Spleen (tissue), 11 donors: ENCODE measurements around the gene OR2K2. TPM values are rescaled to one million over a fixed set of nuclear protein-coding genes. Genes with fewer than 3 reads are reported as not detected.
A peak's percentile ranks its signal among the peaks of the same experiment; 100 is the strongest.
"Not testable (repeated sequence)": the region's sequence is repeated elsewhere in the genome, so short reads cannot be mapped to it uniquely, and the experiment has no call there.

Experiments used
- DNase-seq: peaks from one replicate; pipeline ENCODE4 v3.0.0-alpha.2; 2020
- H3K27ac ChIP-seq, 8 donors: fragments of 200-600 bp; sonication (generic) in 7 of 8; 1 replicate in 4 of 8; 2 replicates in 4 of 8; pipeline versions ENCODE4 v1.5.0 to v1.8.0; 2016 to 2021; ENCODE audit warnings: inconsistent platforms in 4 of 8, mild to moderate bottlenecking in 4 of 8, moderate library complexity in 1 of 8
- H3K27me3 ChIP-seq, 7 donors: fragments of 200-600 bp; sonication (generic) in 6 of 7; replicated peaks in 1 of 7; 1 replicate in 4 of 7; 2 replicates in 3 of 7; pipeline versions ENCODE4 v1.5.0 to v1.8.0; 2016 to 2021; ENCODE audit warnings: inconsistent platforms in 3 of 7, mild to moderate bottlenecking in 1 of 7
- H3K36me3 ChIP-seq, 6 donors: fragments of 200-600 bp; sonication (generic) in 5 of 6; 1 replicate in 4 of 6; 2 replicates in 2 of 6; pipeline versions ENCODE4 v1.5.0 to v1.8.0; 2016 to 2021; ENCODE audit warnings: inconsistent platforms in 2 of 6
- H3K4me1 ChIP-seq, 6 donors: fragments of 200-600 bp; sonication (generic) in 5 of 6; 1 replicate in 3 of 6; 2 replicates in 3 of 6; pipeline versions ENCODE4 v1.5.0 to v1.8.0; 2016 to 2021; ENCODE audit warnings: inconsistent platforms in 3 of 6
- H3K4me3 ChIP-seq, 8 donors: fragments of 200-600 bp; sonication (generic) in 7 of 8; 1 replicate in 4 of 8; 2 replicates in 4 of 8; pipeline versions ENCODE4 v1.5.0 to v1.8.0; 2016 to 2021; ENCODE audit warnings: inconsistent platforms in 4 of 8, mild to moderate bottlenecking in 4 of 8, moderate library complexity in 2 of 8
- H3K9me3 ChIP-seq, 8 donors: fragments of 200-600 bp; sonication (generic) in 7 of 8; 1 replicate in 4 of 8; 2 replicates in 4 of 8; pipeline versions ENCODE4 v1.5.0 to v1.8.0; 2016 to 2021; ENCODE audit warnings: inconsistent platforms in 4 of 8
- CTCF ChIP-seq, 11 experiments: fragments of 200-600 bp in 7 of 11; fragments of 450-650 bp in 4 of 11; sonication (generic) in 4 of 11; IDR thresholded peaks in 8 of 11; conservative IDR thresholded peaks in 3 of 11; 1 replicate in 7 of 11; 2 replicates in 4 of 11; pipeline versions ENCODE4 v1.4.0 to v1.8.0; 2016 to 2021; ENCODE audit warnings: antibody characterized with exemption in 11 of 11, inconsistent platforms in 4 of 11, mild to moderate bottlenecking in 1 of 11
- POLR2A ChIP-seq, 3 donors: fragments of 450-650 bp; IDR thresholded peaks; one replicate each; pipeline ENCODE4 v1.5.1; 2017; ENCODE audit warnings: antibody characterized with exemption in 3 of 3, mild to moderate bottlenecking in 1 of 3
- POLR2AphosphoS5 ChIP-seq, 3 donors: sonication (generic); formaldehyde crosslinking; IDR thresholded peaks; one replicate each; pipeline ENCODE4 v1.5.1; 2017; ENCODE audit warnings: antibody characterized with exemption in 3 of 3
- WGBS, 5 donors: extraction: QIAGEN DNeasy Blood & Tissue Kit in 3 of 5; methylation state at CpG; one replicate each; pipeline versions ENCODE4 v1.1.5 to v1.1.7; 2013 to 2018; 5-methylcytosine and 5-hydroxymethylcytosine counted together
- intact Hi-C: fragments of 100-400 bp; cut with DNase I; formaldehyde crosslinking; loops from one replicate; pipeline ENCODE4 v1.15.0; 2023; ENCODE audit warnings: low total_unique reads
- polyA plus RNA-seq, 3 donors: library from polyadenylated mRNA; stranded (reverse); fragments of 200-250 nt; gene quantifications; one replicate each; pipeline ENCODE4 v1.2.1, GENCODE V29; 2013
- total RNA-seq, 7 donors: library from RNA; depleted of rRNA in 3 of 7; stranded (reverse); fragments of >200 nt in 3 of 7; fragmentation: NEBNext Ultra II Directional in 4 of 7; extraction: Animal tissue kit (Norgen Biotek cat#: 25700) in 4 of 7; gene quantifications; one replicate each; pipeline versions ENCODE4 v1.1.0 to v1.2.1, GENCODE V29; 2016 to 2021
- donor health status: healthy with polysubstance abuse.
- donor health status: DM: no; HTN: no; CAD: no; lungs with moderate emphysema.
- donor health status: DM: no; HTN: no; CAD: no.
- donor health status: Bipolar disorder and iron deficiency.
- donor health status: healthy.
- donor health status: DM: no; HTN: no; CAD: no.
- donor health status: DM: yes; HTN: yes; CAD: no.

Gene OR2K2
- total and polyA plus RNA-seq, 10 donors, result not detected

GRCh38 chr9:111282845-111283244 is 47.2 kb downstream of the OR2K2 start:
- TF ChIP-seq CTCF (IDR thresholded peaks at IDR 0.05 in 8 of 11, conservative IDR thresholded peaks at IDR 0.05 in 3 of 11) (no peak), POLR2A (IDR thresholded peaks at IDR 0.05) (no peak), POLR2AphosphoS5 (IDR thresholded peaks at IDR 0.05) (no peak)
- peaks cover 0 to under 1% (median 0%) of the 10 kb centered on the region in 6 donors for H3K4me1 ChIP-seq
- H3K27me3 ChIP-seq, result peaks cover 0 to 11% (median 0%) of the 10 kb centered on the region in 7 donors
- peak overlapping the region in 4 of 8 donors; percentile 34 to 69 (median 56) for H3K27ac ChIP-seq
- WGBS, 5 donors, result 73 to 82% (median 76%) methylated on average over 2 of the region's 2 CpGs
- intact Hi-C loops, result no loop called here
- no peak overlapping the region for H3K4me3 ChIP-seq
- H3K36me3 ChIP-seq, result no peaks in the 10 kb centered on the region
- H3K9me3 ChIP-seq, result no peaks in the 10 kb centered on the region
- no peak for DNase-seq

GRCh38 chr9:111280795-111281194 is 49.2 kb downstream of the OR2K2 start:
- peaks cover 0 to 11% (median 0%) of the 10 kb centered on the region in 7 donors for H3K27me3 ChIP-seq
- intact Hi-C loops, H3K27ac ChIP-seq, H3K9me3 ChIP-seq, H3K4me1 ChIP-seq, DNase-seq, H3K4me3 ChIP-seq, H3K36me3 ChIP-seq: not testable (repeated sequence)
- WGBS, 5 donors, result 86 to 97% (median 95%) methylated on average over 1 of the region's 1 CpG

Other genes starting within 250 kb of the OR2K2 start
- gene ECPAS, start 154.2 kb upstream of the OR2K2 start, total RNA-seq, result 10 to 100 TPM; 53.2 to 71.2 (median 59.1) TPM
- 10 to 100 TPM in 1 of 3 donors, 1 to 10 TPM in 2; 7.5 to 11.9 (median 8.6) TPM for gene ECPAS, start 154.2 kb upstream of the OR2K2 start, polyA plus RNA-seq
- 10 to 100 TPM in 3 of 7 donors, 1 to 10 TPM in 4; 6.3 to 13.7 (median 9.0) TPM for gene ZNF483, start 195.0 kb upstream of the OR2K2 start, total RNA-seq
- gene ZNF483, start 195.0 kb upstream of the OR2K2 start, polyA plus RNA-seq, result under 1 TPM; 0.14 to 0.63 (median 0.42) TPM